Smooth muscle cell (in vitro differentiated cells): ENCODE data around the gene THAP7. TPM values are rescaled to one million over a fixed set of nuclear protein-coding genes. Genes with fewer than 3 reads are reported as not detected.

Experiments
- DNase-seq: peaks from one replicate; lab custom pipeline; 2025; ENCODE audit not compliant: unreplicated experiment; lab: John Stamatoyannopoulos, UW
- H2AFZ ChIP-seq: fragments of 200-600 bp; sonication (generic); 2 replicates; pipeline ENCODE4 v1.6.0; 2016; ENCODE audit warnings: antibody characterized with exemption, low read depth, mild to moderate bottlenecking
- H3F3A ChIP-seq: fragments of 200-600 bp; sonication (generic); 2 replicates; pipeline ENCODE4 v1.6.0; 2017; ENCODE audit warnings: antibody characterized with exemption, low read depth
- H3K27ac ChIP-seq: fragments of 200-600 bp; sonication (generic); 2 replicates; pipeline ENCODE4 v1.5.1; 2016; ENCODE audit warnings: low read depth, mild to moderate bottlenecking
- H3K27me3 ChIP-seq: fragments of 200-600 bp; sonication (generic); 2 replicates; pipeline ENCODE4 v1.6.1; 2016; ENCODE audit warnings: low read depth, mild to moderate bottlenecking
- H3K36me3 ChIP-seq: fragments of 200-600 bp; sonication (generic); 2 replicates; pipeline ENCODE4 v1.5.1; 2016; ENCODE audit warnings: low read depth
- H3K4me1 ChIP-seq: fragments of 200-600 bp; sonication (generic); 2 replicates; pipeline ENCODE4 v1.5.1; 2016; ENCODE audit warnings: low read depth
- H3K4me2 ChIP-seq: fragments of 200-600 bp; sonication (generic); 2 replicates; pipeline ENCODE4 v1.6.0; 2016; ENCODE audit warnings: mild to moderate bottlenecking
- H3K4me3 ChIP-seq: fragments of 200-600 bp; sonication (generic); 2 replicates; pipeline ENCODE4 v1.5.1; 2016; ENCODE audit warnings: mild to moderate bottlenecking
- H3K79me2 ChIP-seq: fragments of 200-600 bp; sonication (generic); 2 replicates; pipeline ENCODE4 v1.6.0; 2016; ENCODE audit warnings: low read depth, mild to moderate bottlenecking
- H3K9ac ChIP-seq: fragments of 200-600 bp; sonication (generic); 2 replicates; pipeline ENCODE4 v1.6.0; 2016; ENCODE audit warnings: low read depth
- H3K9me3 ChIP-seq: fragments of 200-600 bp; sonication (generic); replicated peaks from 2 replicates; pipeline ENCODE4 v1.5.1; 2016; ENCODE audit warnings: low read depth
- H4K20me1 ChIP-seq: fragments of 200-600 bp; sonication (generic); 2 replicates; pipeline ENCODE4 v1.6.0; 2016; ENCODE audit warnings: low read depth
- WGBS: methylation state at CpG from one replicate; pipeline ENCODE4 v1.1.7; 2016; ENCODE audit warnings: low lambda C conversion rate; 5-methylcytosine and 5-hydroxymethylcytosine counted together
- polyA plus RNA-seq: library from polyadenylated mRNA; unstranded; fragments of >200 nt; fragmentation: Nextera tagmentation; extraction: Ambion mirVana; gene quantifications from 2 replicates; pipeline ENCODE4 v1.2.1, GENCODE V29; 2016
- total RNA-seq: library from RNA; depleted of rRNA; stranded (reverse); fragments of >200 nt; gene quantifications from 2 replicates; pipeline ENCODE4 v1.2.3, GENCODE V29; 2014
- TF ChIP-seq, protein P1 (sequence below): fragments of 200-600 bp; sonication (generic); IDR thresholded peaks from 2 replicates; pipeline ENCODE4 v1.5.1; 2017; ENCODE audit warnings: borderline replicate concordance, mild to moderate bottlenecking, antibody characterized with exemption; ENCODE audit not compliant: insufficient read depth, poor library complexity, severe bottlenecking

The THAP7 gene
- total and polyA plus RNA-seq, 2 experiments from 2014 or later, result 26.8 to 28.0 TPM

DNA sequence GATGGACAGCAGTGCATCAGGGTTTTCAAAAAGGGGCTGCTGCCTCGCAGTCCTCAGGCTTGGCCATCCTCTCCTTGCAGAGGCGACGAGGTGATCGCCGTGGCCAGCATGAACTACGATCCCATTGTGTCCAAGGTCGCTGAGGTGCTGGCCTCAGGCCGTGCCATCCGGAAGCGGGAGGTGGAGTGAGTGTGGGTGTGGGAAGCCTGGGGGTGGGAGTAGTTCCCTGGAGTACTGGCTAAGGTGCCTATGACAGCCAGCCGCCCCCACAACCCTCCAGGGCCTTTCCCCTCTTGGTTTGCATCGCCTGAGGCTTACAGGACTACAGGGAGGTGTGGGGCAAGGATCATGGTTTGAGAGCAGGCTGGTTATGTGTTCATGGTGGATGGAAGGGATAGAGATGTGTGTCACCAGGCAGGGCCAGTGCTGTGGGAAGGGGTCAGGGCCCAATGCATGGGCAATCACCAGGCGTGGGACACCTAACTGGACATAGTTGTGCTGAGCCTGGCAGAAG, 21.9 kb downstream of the THAP7 start:
- Histone ChIP-seq H3K9ac (no peak overlapping the region), H3K27ac (no peak overlapping the region), H3K9me3 (no peaks in the 10 kb centered on the region), H3K4me3 (peak overlapping the region; percentile 6), H4K20me1 (no peaks in the 10 kb centered on the region), H3K36me3 (no peaks in the 10 kb centered on the region), H3K4me1 (peaks cover 19% of the 10 kb centered on the region), H3K27me3 (no peaks in the 10 kb centered on the region), H2AFZ (no peak overlapping the region), H3K4me2 (peak overlapping the region; percentile 74), H3F3A (no peaks in the 10 kb centered on the region), H3K79me2 (peaks cover 18% of the 10 kb centered on the region)
- TF ChIP-seq, protein P1, sequence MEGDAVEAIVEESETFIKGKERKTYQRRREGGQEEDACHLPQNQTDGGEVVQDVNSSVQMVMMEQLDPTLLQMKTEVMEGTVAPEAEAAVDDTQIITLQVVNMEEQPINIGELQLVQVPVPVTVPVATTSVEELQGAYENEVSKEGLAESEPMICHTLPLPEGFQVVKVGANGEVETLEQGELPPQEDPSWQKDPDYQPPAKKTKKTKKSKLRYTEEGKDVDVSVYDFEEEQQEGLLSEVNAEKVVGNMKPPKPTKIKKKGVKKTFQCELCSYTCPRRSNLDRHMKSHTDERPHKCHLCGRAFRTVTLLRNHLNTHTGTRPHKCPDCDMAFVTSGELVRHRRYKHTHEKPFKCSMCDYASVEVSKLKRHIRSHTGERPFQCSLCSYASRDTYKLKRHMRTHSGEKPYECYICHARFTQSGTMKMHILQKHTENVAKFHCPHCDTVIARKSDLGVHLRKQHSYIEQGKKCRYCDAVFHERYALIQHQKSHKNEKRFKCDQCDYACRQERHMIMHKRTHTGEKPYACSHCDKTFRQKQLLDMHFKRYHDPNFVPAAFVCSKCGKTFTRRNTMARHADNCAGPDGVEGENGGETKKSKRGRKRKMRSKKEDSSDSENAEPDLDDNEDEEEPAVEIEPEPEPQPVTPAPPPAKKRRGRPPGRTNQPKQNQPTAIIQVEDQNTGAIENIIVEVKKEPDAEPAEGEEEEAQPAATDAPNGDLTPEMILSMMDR, result no peak
- 76% methylated on average over 13 of the region's 13 CpGs for WGBS
- DNase-seq, result no peak

DNA sequence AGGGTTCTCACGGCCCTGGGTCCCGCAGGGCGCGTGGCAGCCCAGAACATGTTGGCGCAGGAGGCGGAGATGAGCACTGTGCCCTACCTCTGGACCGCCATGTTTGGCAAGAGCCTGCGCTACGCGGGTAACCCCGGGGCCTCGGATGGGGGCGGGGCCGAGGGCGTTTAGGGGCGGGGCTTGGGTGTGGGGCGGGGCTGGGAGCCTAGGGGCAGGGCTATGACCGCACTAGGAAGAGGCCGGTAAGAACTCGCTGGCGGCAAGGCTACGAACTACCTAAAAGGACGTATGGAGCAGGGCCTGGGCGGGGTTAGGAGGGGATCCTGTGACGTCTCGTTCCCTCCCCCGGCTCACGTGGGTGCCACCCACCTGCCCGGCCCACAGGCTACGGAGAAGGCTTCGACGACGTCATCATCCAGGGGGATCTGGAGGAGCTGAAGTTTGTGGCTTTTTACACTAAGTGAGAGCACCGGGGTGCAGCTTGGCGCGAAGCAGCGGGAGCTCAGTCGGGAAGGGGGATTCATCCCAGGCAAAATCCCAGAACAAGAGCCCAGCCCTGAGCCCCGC, 22.6 kb downstream of the THAP7 start:
- WGBS, result 8% methylated on average over 19 of the region's 39 CpGs
- H3K4me3 ChIP-seq, result peak overlapping the region; percentile 6
- no peak overlapping the region for H3K27ac ChIP-seq
- peaks cover 18% of the 10 kb centered on the region for H3K79me2 ChIP-seq
- H3K4me1 ChIP-seq, result peaks cover 19% of the 10 kb centered on the region
- H3K9ac ChIP-seq, result no peak overlapping the region
- no peaks in the 10 kb centered on the region for H3K9me3 ChIP-seq
- H3K4me2 ChIP-seq, result peak overlapping the region; percentile 74
- TF ChIP-seq, protein P1, result no peak
- H3K36me3 ChIP-seq, result no peaks in the 10 kb centered on the region
- no peak overlapping the region for H2AFZ ChIP-seq
- peak; percentile 20 for DNase-seq
- H3F3A ChIP-seq, result no peaks in the 10 kb centered on the region
- H3K27me3 ChIP-seq, result no peaks in the 10 kb centered on the region
- H4K20me1 ChIP-seq, result no peaks in the 10 kb centered on the region

DNA sequence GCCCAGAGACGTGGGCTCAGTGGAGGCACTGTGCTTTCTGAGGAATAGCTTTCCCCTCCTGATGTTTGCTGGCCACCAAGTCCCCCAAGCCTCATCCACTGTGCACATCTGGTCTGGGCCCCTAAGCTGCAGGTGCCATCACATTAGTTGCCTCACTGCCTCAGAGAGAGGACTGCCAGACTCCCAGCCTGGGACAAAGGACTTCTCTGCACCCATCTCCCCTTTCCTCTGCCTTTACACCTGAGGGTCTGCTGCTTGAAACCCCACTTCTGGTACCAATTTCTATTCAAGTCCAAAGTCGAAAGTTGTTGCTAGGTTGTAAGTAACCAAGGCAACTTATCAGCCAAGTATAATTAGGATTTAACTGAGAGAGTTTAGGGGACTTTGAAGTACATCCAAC, 23.5 kb downstream of the THAP7 start:
- H3K9ac ChIP-seq, result no peak overlapping the region
- H3K27me3 ChIP-seq, result no peaks in the 10 kb centered on the region
- H3K4me2 ChIP-seq, result no peak overlapping the region
- WGBS, result 95% methylated on average over 2 of the region's 2 CpGs
- H3K9me3 ChIP-seq, result no peaks in the 10 kb centered on the region
- peaks cover 12% of the 10 kb centered on the region for H3K79me2 ChIP-seq
- DNase-seq, result no peak
- no peaks in the 10 kb centered on the region for H3K36me3 ChIP-seq
- no peaks in the 10 kb centered on the region for H3F3A ChIP-seq
- H2AFZ ChIP-seq, result no peak overlapping the region
- TF ChIP-seq, protein P1, result no peak
- H3K4me1 ChIP-seq, result peaks cover 19% of the 10 kb centered on the region
- H4K20me1 ChIP-seq, result no peaks in the 10 kb centered on the region
- H3K27ac ChIP-seq, result no peak overlapping the region
- H3K4me3 ChIP-seq, result no peak overlapping the region
